ENCODE data around the gene ADH5.

DNA sequence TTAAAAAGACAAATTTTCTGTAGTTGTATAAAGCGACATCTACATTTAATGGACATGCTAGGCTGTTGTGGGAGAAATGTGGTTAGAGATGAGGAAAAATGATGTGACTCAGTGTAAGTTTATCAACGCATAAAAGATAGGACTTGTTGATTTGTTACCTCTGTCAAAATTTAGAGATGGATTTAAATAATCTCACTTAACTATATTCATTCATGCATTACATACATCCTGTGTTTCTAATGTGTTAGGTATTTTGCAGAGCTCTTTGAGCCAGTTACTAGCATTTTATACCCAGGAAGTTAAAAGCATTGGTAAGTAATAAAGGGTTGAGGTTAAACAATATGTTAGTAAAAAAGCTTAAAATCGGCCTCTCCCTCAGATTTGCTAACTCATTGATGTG lies 58.7 kb downstream of the ADH5 start:
- TF ChIP-seq, protein P1, sequence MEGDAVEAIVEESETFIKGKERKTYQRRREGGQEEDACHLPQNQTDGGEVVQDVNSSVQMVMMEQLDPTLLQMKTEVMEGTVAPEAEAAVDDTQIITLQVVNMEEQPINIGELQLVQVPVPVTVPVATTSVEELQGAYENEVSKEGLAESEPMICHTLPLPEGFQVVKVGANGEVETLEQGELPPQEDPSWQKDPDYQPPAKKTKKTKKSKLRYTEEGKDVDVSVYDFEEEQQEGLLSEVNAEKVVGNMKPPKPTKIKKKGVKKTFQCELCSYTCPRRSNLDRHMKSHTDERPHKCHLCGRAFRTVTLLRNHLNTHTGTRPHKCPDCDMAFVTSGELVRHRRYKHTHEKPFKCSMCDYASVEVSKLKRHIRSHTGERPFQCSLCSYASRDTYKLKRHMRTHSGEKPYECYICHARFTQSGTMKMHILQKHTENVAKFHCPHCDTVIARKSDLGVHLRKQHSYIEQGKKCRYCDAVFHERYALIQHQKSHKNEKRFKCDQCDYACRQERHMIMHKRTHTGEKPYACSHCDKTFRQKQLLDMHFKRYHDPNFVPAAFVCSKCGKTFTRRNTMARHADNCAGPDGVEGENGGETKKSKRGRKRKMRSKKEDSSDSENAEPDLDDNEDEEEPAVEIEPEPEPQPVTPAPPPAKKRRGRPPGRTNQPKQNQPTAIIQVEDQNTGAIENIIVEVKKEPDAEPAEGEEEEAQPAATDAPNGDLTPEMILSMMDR (conservative IDR thresholded peaks at IDR 0.05; ENCODE audit: low read depth, low read length) = no peak
- TF ChIP-seq EZH2 (IDR thresholded peaks at IDR 0.05; ENCODE audit: borderline replicate concordance, low read depth, low read length, poor library complexity, severe bottlenecking) = no peak
